ENCODE measurements around the gene STK25. TPM values are rescaled to one million over a fixed set of nuclear protein-coding genes. Genes with fewer than 3 reads are reported as not detected.

The STK25 gene
- total and polyA plus RNA-seq, 3 donors from 2014 or later, result 200 to 250 (median 224) TPM

GRCh38 chr2:241519669-241520068 is 11.3 kb upstream of the STK25 start:
- H3K27ac ChIP-seq, result no peak overlapping the region
- H3K36me3 ChIP-seq (ENCODE audit: low read depth, missing control alignments), result no peaks in the 10 kb centered on the region
- no peaks in the 10 kb centered on the region for H3K27me3 ChIP-seq
- no peaks in the 10 kb centered on the region for H3K9me3 ChIP-seq
- H3K4me3 ChIP-seq, result no peak overlapping the region
- DNase-seq, result no peak
- no peak for TF ChIP-seq CTCF (IDR thresholded peaks at IDR 0.05)
- TF ChIP-seq POLR2A (IDR thresholded peaks at IDR 0.05), result no peak
- intact Hi-C loops (cut with DNase I; ENCODE audit: low total_unique reads), result no loop called here
- H3K4me1 ChIP-seq, result no peaks in the 10 kb centered on the region
- WGBS, 2 donors, result 74 to 79% methylated on average over 11 of the region's 11 CpGs

GRCh38 chr2:241517297-241517696 is 8.9 kb upstream of the STK25 start:
- no peak for DNase-seq
- H3K27ac ChIP-seq, result no peak overlapping the region
- H3K27me3 ChIP-seq, result no peaks in the 10 kb centered on the region
- WGBS, 2 donors, result 81 to 82% methylated on average over 6 of the region's 6 CpGs
- no peaks in the 10 kb centered on the region for H3K9me3 ChIP-seq
- H3K36me3 ChIP-seq (ENCODE audit: low read depth, missing control alignments), result no peaks in the 10 kb centered on the region
- no peaks in the 10 kb centered on the region for H3K4me1 ChIP-seq
- intact Hi-C loops (cut with DNase I; ENCODE audit: low total_unique reads), result no loop called here
- no peak overlapping the region for H3K4me3 ChIP-seq
- no peak for TF ChIP-seq POLR2A (IDR thresholded peaks at IDR 0.05)
- no peak for TF ChIP-seq CTCF (IDR thresholded peaks at IDR 0.05)

GRCh38 chr2:241516520-241516965 is 8.2 kb upstream of the STK25 start:
- Histone ChIP-seq H3K27ac (no peak overlapping the region), H3K4me1 (no peaks in the 10 kb centered on the region), H3K4me3 (no peak overlapping the region), H3K9me3 (no peaks in the 10 kb centered on the region), H3K36me3 (ENCODE audit: low read depth, missing control alignments) (no peaks in the 10 kb centered on the region), H3K27me3 (no peaks in the 10 kb centered on the region)
- no peak for DNase-seq
- WGBS, 2 donors, result 49 to 85% methylated on average over 3 of the region's 3 CpGs
- TF ChIP-seq CTCF (IDR thresholded peaks at IDR 0.05) (no peak), POLR2A (IDR thresholded peaks at IDR 0.05) (no peak)
- intact Hi-C loops (cut with DNase I; ENCODE audit: low total_unique reads), result no loop called here

GRCh38 chr2:241514986-241515737 is 6.8 kb upstream of the STK25 start:
- DNase-seq, result no peak
- WGBS, 2 donors, result 60 to 68% methylated on average over 10 of the region's 10 CpGs
- Histone ChIP-seq H3K36me3 (ENCODE audit: low read depth, missing control alignments) (no peaks in the 10 kb centered on the region), H3K4me3 (no peak overlapping the region), H3K9me3 (no peaks in the 10 kb centered on the region), H3K27me3 (no peaks in the 10 kb centered on the region), H3K4me1 (no peaks in the 10 kb centered on the region), H3K27ac (no peak overlapping the region)
- TF ChIP-seq CTCF (IDR thresholded peaks at IDR 0.05) (no peak), POLR2A (IDR thresholded peaks at IDR 0.05) (no peak)
- intact Hi-C loops (cut with DNase I; ENCODE audit: low total_unique reads), result no loop called here

- H3K36me3 ChIP-seq (ENCODE audit: low read depth, missing control alignments), result no peaks in the 10 kb centered on the region
- H3K4me3 ChIP-seq, result no peak overlapping the region
- 72 to 73% methylated on average over 4 to 5 of the region's 5 CpGs for WGBS, 2 donors
- intact Hi-C loops (cut with DNase I; ENCODE audit: low total_unique reads), result no loop called here
- H3K27ac ChIP-seq, result no peak overlapping the region
- peaks cover under 1% of the 10 kb centered on the region for H3K4me1 ChIP-seq
- no peak for DNase-seq
- no peaks in the 10 kb centered on the region for H3K27me3 ChIP-seq
- TF ChIP-seq POLR2A (IDR thresholded peaks at IDR 0.05), result no peak
- no peak for TF ChIP-seq CTCF (IDR thresholded peaks at IDR 0.05)
- no peaks in the 10 kb centered on the region for H3K9me3 ChIP-seq
Measured at GRCh38 chr2:241514553-241514952, 6.2 kb upstream of the STK25 start.

Measured in testis (tissue), 3 donors.